Naive thymus-derived CD4-positive, alpha-beta T cell (primary cell): Measurements from ENCODE around the gene DLGAP3. TPM values are rescaled to one million over a fixed set of nuclear protein-coding genes. Genes with fewer than 3 reads are reported as not detected.
A peak's percentile ranks its signal among the peaks of the same experiment; 100 is the strongest.

Experiments used
- ATAC-seq: fragments of 150-1000 bp; cut with Tn5 transposase; 2 replicates; pipeline ENCODE4 v1.10.0; 2021; ENCODE audit warnings: mild to moderate bottlenecking, moderate library complexity
- CTCF ChIA-PET: fragments of 350-600 bp; sonication (Branson Sonifier 250); formaldehyde crosslinking; loops from one replicate; lab custom pipeline; 2021; ENCODE audit warnings: antibody characterized with exemption; lab: Charles Lee
- POLR2A ChIA-PET: fragments of 350-600 bp; sonication (Branson Sonifier 250); formaldehyde crosslinking; loops from one replicate; lab custom pipeline; 2021; ENCODE audit warnings: antibody characterized with exemption, inconsistent platforms; lab: Charles Lee
- DNase-seq, 9 donors: peaks; one replicate each; pipeline versions ENCODE4 v3.0.0 to v3.0.0-alpha.2; 2020 to 2022; ENCODE audit warnings: mixed read lengths in 1 of 9
- H3K27ac ChIP-seq: one replicate; pipeline ENCODE4 v1.7.0; 2013; ENCODE audit warnings: mild to moderate bottlenecking, low read depth, low read length, moderate library complexity
- H3K27me3 ChIP-seq, 2 donors: one replicate each; pipeline ENCODE4 v1.7.0; 2013; ENCODE audit warnings: low read length in 2 of 2, mild to moderate bottlenecking in 2 of 2, moderate library complexity in 2 of 2; ENCODE audit not compliant: control insufficient read depth in 2 of 2, insufficient read depth in 2 of 2
- H3K36me3 ChIP-seq, 3 experiments: 1 replicate in 2 of 3; 2 replicates in 1 of 3; pipeline ENCODE4 v1.7.0; 2013; ENCODE audit warnings: low read length in 3 of 3, mild to moderate bottlenecking in 3 of 3, moderate library complexity in 1 of 3; ENCODE audit not compliant: insufficient read depth in 3 of 3, control insufficient read depth in 2 of 3
- H3K4me1 ChIP-seq, 2 donors: one replicate each; pipeline ENCODE4 v1.7.0; 2013; ENCODE audit warnings: low read length in 2 of 2, mild to moderate bottlenecking in 2 of 2, moderate library complexity in 1 of 2; ENCODE audit not compliant: control insufficient read depth in 2 of 2, insufficient read depth in 2 of 2
- H3K4me3 ChIP-seq: 2 replicates; pipeline ENCODE4 v1.7.0; 2013; ENCODE audit warnings: mild to moderate bottlenecking, low read length
- H3K9me3 ChIP-seq, 3 experiments: 1 replicate in 2 of 3; 2 replicates in 1 of 3; pipeline ENCODE4 v1.7.0; 2013; ENCODE audit warnings: low read length in 3 of 3; ENCODE audit not compliant: control insufficient read depth in 2 of 3
- H3K27ac Mint-ChIP-seq, 9 donors: one replicate each; pipeline ENCODE4 v1.8.0; 2020 to 2022; ENCODE audit warnings: mixed read lengths in 9 of 9, mild to moderate bottlenecking in 8 of 9, moderate library complexity in 5 of 9, inconsistent platforms in 2 of 9
- H3K27me3 Mint-ChIP-seq, 5 donors: one replicate each; pipeline ENCODE4 v1.8.0; 2021 to 2022; ENCODE audit warnings: mixed read lengths in 5 of 5, mild to moderate bottlenecking in 1 of 5
- H3K36me3 Mint-ChIP-seq, 5 donors: one replicate each; pipeline ENCODE4 v1.8.0; 2020 to 2022; ENCODE audit warnings: mixed read lengths in 5 of 5, mild to moderate bottlenecking in 3 of 5, inconsistent platforms in 1 of 5
- H3K4me1 Mint-ChIP-seq, 7 donors: one replicate each; pipeline ENCODE4 v1.8.0; 2020 to 2022; ENCODE audit warnings: mixed read lengths in 7 of 7, mild to moderate bottlenecking in 3 of 7, inconsistent platforms in 1 of 7
- H3K4me3 Mint-ChIP-seq, 10 donors: one replicate each; pipeline ENCODE4 v1.8.0; 2020 to 2022; ENCODE audit warnings: mild to moderate bottlenecking in 10 of 10, mixed read lengths in 10 of 10, moderate library complexity in 6 of 10, inconsistent platforms in 2 of 10
- H3K9me3 Mint-ChIP-seq, 11 donors: one replicate each; pipeline ENCODE4 v1.8.0; 2020 to 2022; ENCODE audit warnings: mixed read lengths in 11 of 11, mild to moderate bottlenecking in 4 of 11, inconsistent platforms in 1 of 11, moderate library complexity in 1 of 11
- intact Hi-C, 2 donors: fragments of 100-400 bp; cut with micrococcal nuclease; formaldehyde crosslinking; loops; one replicate each; pipeline ENCODE4 v1.15.1; 2023
- polyA plus RNA-seq, 2 donors: library from polyadenylated mRNA; unstranded; fragments of 300-500 nt; fragmentation: Illumina TruSeq; gene quantifications; one replicate each; pipeline ENCODE4 v1.2.3, GENCODE V29; 2021
- total RNA-seq, 6 experiments: library from RNA in 5 of 6; stranded (reverse) in 5 of 6; gene quantifications; 1 replicate in 5 of 6; 2 replicates in 1 of 6; pipeline ENCODE4 v1.2.3 and lab custom pipeline; 2021 to 2026

Gene DLGAP3
- total and polyA plus RNA-seq, 7 experiments from 2014 or later: 0.13 to 1.4 (median 1.2) TPM; not detected in 1

DNA sequence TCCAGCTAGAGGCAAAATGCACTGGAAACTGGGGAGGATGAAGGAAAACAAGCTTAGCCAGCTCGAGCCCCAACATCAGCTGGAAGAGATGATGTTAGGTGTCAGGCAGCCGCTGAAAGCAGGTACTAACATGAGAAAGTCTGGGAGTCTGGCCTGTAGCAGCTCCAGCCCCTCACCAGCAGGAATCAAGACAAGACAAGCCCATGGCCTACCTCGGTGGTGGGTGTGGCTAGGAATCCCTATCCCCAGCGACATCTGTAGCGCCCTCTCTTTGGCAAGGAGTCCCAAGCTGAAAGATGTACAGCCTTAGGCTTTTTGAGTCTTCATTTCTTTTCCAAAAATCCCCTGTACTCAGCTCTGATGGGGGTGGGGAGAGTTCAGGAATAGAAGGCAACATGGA is 2.6 kb downstream of the DLGAP3 start:
- Mint-ChIP-seq H3K27ac (no peak overlapping the region), H3K27me3 (peaks cover 74 to 78% (median 75%) of the 10 kb centered on the region in 5 donors), H3K36me3 (peaks cover 0 to 4% (median 0%) of the 10 kb centered on the region in 5 donors), H3K4me3 (no peak overlapping the region), H3K4me1 (peaks cover 5 to 12% (median 8%) of the 10 kb centered on the region in 7 donors), H3K9me3 (peaks cover 0 to 6% (median 0%) of the 10 kb centered on the region in 11 donors)
- Histone ChIP-seq H3K27me3 (peaks cover 5 to 21% of the 10 kb centered on the region in 2 donors), H3K4me3 (no peak overlapping the region), H3K27ac (no peak overlapping the region), H3K36me3 (no peaks in the 10 kb centered on the region), H3K9me3 (no peaks in the 10 kb centered on the region), H3K4me1 (peaks cover 0 to 5% of the 10 kb centered on the region in 2 donors)
- intact Hi-C loops: no loop called here
- ATAC-seq (no peak), DNase-seq (no peak)
- ChIA-PET CTCF (no interaction called here), POLR2A (no interaction called here)

DNA sequence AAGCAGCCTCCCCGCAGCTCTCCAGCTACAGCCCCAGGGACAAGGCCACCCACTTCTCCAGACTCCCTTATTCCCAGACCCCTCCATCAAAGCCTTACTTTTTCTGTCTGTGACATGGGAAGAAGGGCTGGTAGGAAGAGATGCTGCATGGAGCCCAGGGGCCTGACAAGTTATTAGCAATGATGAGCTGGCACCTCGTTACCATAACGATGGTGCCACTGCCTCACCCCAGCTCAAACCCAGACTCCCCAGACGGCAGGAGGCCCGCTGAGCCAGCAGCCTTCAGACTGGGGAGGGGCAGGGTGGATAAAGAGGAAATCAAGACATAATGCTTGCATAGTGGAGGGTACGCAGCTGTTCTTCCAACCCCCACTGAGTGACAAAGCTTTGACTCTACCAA is 3.3 kb downstream of the DLGAP3 start:
- H3K4me1 ChIP-seq: peaks cover 0 to 5% of the 10 kb centered on the region in 2 donors
- CTCF ChIA-PET: no interaction called here
- Mint-ChIP-seq H3K9me3 (peaks cover 0 to 6% (median 0%) of the 10 kb centered on the region in 11 donors), H3K27ac (no peak overlapping the region), H3K36me3 (peaks cover 0 to 4% (median 0%) of the 10 kb centered on the region in 5 donors), H3K4me1 (peaks cover 5 to 12% (median 8%) of the 10 kb centered on the region in 7 donors), H3K4me3 (peak overlapping the region in 1 of 10 donors; percentile 17), H3K27me3 (peaks cover 72 to 83% (median 81%) of the 10 kb centered on the region in 5 donors)
- DNase-seq (no peak), ATAC-seq (no peak)
- no peak overlapping the region for H3K27ac ChIP-seq
- no peaks in the 10 kb centered on the region for H3K36me3 ChIP-seq
- POLR2A ChIA-PET: no interaction called here
- intact Hi-C loops: no loop called here
- H3K4me3 ChIP-seq: no peak overlapping the region
- H3K27me3 ChIP-seq: peaks cover 5 to 21% of the 10 kb centered on the region in 2 donors
- H3K9me3 ChIP-seq: no peaks in the 10 kb centered on the region

DNA sequence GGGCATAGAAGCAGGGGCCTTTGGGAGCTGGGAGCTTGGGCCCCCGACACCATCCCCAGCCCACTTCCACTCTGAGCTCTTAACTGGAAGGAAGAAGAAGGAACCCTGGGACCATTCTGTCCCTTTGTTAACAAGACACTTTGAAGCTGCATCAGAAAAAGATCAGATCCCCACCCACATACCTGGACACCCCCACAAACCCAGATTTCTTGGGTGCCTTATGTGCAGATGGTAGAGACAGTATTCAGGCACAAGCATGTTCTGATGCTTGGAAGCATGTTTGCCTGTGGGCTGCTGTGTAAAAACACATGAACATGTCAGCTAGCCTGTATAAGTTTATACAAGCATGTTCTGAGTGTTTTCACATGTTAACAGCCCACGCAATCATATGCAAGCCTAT is 3.7 kb downstream of the DLGAP3 start:
- CTCF ChIA-PET: no interaction called here

DNA sequence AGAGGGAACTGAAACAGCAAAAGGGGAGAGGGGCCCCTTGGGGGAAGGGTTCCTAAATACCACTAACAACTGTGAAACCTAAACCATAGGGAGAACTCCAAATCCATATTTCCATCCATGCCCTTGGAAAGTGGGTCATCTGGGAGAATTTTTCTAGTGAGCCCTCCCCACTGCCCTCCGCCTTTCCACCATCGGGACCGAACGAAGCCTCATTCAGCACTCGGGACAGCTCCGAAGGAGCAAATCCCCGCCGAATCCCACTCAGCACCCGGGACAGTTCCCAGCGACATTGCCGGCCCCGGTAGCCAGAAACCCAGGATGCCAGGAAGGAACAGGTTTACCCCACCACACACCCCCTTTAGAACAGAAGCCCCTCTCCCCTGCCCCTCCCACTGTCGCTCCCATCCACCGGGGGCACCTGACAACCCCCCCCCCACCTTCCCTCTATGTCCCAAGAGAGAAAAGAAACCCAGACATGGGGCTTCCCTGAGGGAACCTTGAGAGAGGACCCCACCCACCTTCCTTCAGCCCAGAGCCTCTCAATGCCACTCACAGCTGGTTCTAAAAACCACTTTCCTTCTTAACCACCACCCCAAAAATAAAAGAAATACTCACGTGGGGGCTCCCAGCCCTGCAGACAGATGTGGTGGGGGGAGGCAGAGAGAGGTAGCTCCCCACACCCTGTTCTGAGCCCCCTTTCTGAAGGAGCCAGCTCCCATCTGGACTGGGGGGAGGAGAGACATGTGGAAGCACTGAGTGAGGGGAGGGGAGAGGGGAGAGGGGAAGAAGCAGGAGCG is 4.5 kb downstream of the DLGAP3 start:
- peaks cover 0 to 4% (median 0%) of the 10 kb centered on the region in 5 donors for H3K36me3 Mint-ChIP-seq
- Histone ChIP-seq H3K36me3 (no peaks in the 10 kb centered on the region), H3K9me3 (no peaks in the 10 kb centered on the region), H3K4me3 (no peak overlapping the region), H3K27ac (no peak overlapping the region), H3K4me1 (peaks cover 0 to 5% of the 10 kb centered on the region in 2 donors), H3K27me3 (peaks cover 5 to 21% of the 10 kb centered on the region in 2 donors)
- H3K27me3 Mint-ChIP-seq: peaks cover 68 to 88% (median 86%) of the 10 kb centered on the region in 5 donors
- intact Hi-C loops: no loop called here
- DNase-seq: peak in 7 of 9 donors; percentile 28 to 59 (median 40)
- no peak overlapping the region for H3K27ac Mint-ChIP-seq
- H3K4me3 Mint-ChIP-seq: no peak overlapping the region
- POLR2A ChIA-PET: no interaction called here
- CTCF ChIA-PET: no interaction called here
- H3K9me3 Mint-ChIP-seq: peaks cover 0 to 6% (median 0%) of the 10 kb centered on the region in 11 donors
- peak; percentile 50 for ATAC-seq
- H3K4me1 Mint-ChIP-seq: peaks cover 5 to 12% (median 8%) of the 10 kb centered on the region in 7 donors

More for the DNA sequence above, 3.7 kb downstream of the DLGAP3 start:
- Histone ChIP-seq H3K4me1 (peaks cover 0 to 5% of the 10 kb centered on the region in 2 donors), H3K36me3 (no peaks in the 10 kb centered on the region), H3K4me3 (no peak overlapping the region), H3K27me3 (peaks cover 5 to 21% of the 10 kb centered on the region in 2 donors), H3K9me3 (no peaks in the 10 kb centered on the region), H3K27ac (no peak overlapping the region)
- Mint-ChIP-seq H3K27ac (no peak overlapping the region), H3K36me3 (peaks cover 0 to 4% (median 0%) of the 10 kb centered on the region in 5 donors), H3K27me3 (peaks cover 68 to 84% (median 81%) of the 10 kb centered on the region in 5 donors), H3K9me3 (peaks cover 0 to 6% (median 0%) of the 10 kb centered on the region in 11 donors), H3K4me3 (no peak overlapping the region), H3K4me1 (peaks cover 5 to 12% (median 8%) of the 10 kb centered on the region in 7 donors)
- intact Hi-C loops: no loop called here
- DNase-seq: no peak
- no peak for ATAC-seq
- POLR2A ChIA-PET: no interaction called here

DNA sequence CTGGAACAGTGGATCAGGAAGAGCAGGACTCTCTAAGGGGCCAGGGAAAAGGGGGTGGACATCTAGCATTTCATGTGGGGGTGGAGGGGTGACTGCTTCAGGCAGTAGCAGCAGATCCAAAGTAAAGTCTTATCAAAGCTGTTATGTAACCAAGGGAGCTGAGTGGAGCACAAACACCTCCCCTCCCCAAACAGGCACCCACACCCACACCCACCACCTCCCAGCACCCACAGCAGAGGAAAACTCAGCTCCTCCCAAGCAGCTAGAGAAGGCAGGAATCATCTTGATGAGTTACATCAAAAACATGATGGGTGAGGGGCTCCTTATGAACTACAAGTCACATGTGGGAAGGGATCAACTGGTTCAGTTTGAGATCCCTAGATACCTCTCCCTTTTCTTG is 6.0 kb downstream of the DLGAP3 start:
- peaks cover 0 to under 1% of the 10 kb centered on the region in 2 donors for H3K4me1 ChIP-seq
- DNase-seq (no peak), ATAC-seq (no peak)
- no peak overlapping the region for H3K4me3 ChIP-seq
- Mint-ChIP-seq H3K27me3 (peaks cover 72 to 92% (median 88%) of the 10 kb centered on the region in 5 donors), H3K27ac (no peak overlapping the region), H3K4me1 (peaks cover under 1 to 8% (median 2%) of the 10 kb centered on the region in 7 donors), H3K36me3 (peaks cover 0 to under 1% (median 0%) of the 10 kb centered on the region in 5 donors), H3K9me3 (peaks cover 0 to 6% (median 0%) of the 10 kb centered on the region in 11 donors), H3K4me3 (no peak overlapping the region)
- ChIA-PET POLR2A (no interaction called here), CTCF (no interaction called here)
- peaks cover 5 to 16% of the 10 kb centered on the region in 2 donors for H3K27me3 ChIP-seq
- intact Hi-C loops: no loop called here
- H3K27ac ChIP-seq: no peak overlapping the region
- H3K9me3 ChIP-seq: no peaks in the 10 kb centered on the region
- H3K36me3 ChIP-seq: no peaks in the 10 kb centered on the region

DNA sequence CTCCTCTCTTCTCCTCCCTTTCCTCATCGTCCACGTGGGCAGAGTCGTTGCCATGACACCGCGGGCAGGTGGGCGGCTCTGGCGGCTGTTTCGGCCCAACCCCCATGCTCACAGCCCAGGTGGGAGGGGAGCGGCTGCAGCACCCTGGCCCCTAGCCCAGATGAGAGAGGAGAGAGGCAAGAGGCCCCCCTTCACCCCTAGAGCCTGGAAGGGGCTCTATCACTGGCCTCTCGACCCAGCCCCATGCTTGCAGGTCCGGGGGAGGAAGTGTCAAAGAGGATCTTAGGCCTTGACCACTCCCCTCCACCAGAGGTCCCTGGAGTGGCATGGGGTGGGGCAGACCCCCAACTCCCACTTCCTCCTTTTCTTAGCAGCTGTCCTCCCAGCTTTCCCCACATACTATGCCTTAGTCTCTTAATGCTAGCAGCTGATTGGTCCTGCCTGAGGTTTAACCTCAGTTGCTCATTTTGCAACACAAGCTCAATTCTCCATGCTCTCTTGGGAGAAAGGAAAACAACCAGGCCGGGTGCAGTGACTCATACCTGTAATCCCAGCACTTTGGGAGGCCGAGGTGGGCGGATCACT is 10.4 kb downstream of the DLGAP3 start:
- CTCF ChIA-PET: no interaction called here

More for the DNA sequence above, 10.4 kb downstream of the DLGAP3 start:
- ATAC-seq (peak; percentile 67), DNase-seq (no peak)
- Mint-ChIP-seq H3K36me3 (no peaks in the 10 kb centered on the region), H3K4me3 (peak overlapping the region in 1 of 10 donors; percentile 7), H3K4me1 (peaks cover 0 to 5% (median 0%) of the 10 kb centered on the region in 7 donors), H3K27ac (no peak overlapping the region), H3K9me3 (peaks cover 0 to 2% (median 0%) of the 10 kb centered on the region in 11 donors), H3K27me3 (peaks cover 32 to 73% (median 53%) of the 10 kb centered on the region in 5 donors)
- POLR2A ChIA-PET: no interaction called here
- Histone ChIP-seq H3K4me3 (no peak overlapping the region), H3K9me3 (no peaks in the 10 kb centered on the region), H3K27me3 (peaks cover 0 to 9% of the 10 kb centered on the region in 2 donors), H3K4me1 (no peaks in the 10 kb centered on the region), H3K27ac (no peak overlapping the region), H3K36me3 (no peaks in the 10 kb centered on the region)
- intact Hi-C loops: no loop called here
